Vein endothelial cell (primary cell): ENCODE data around the gene RNF213. TPM values are rescaled to one million over a fixed set of nuclear protein-coding genes. Genes with fewer than 3 reads are reported as not detected.

Source experiments
- small RNA-seq: library from RNA; depleted of rRNA; stranded (forward); fragments of <200 nt; gene quantifications from one replicate; pipeline ENCODE3, GENCODE V24; 2012
- total RNA-seq: library from RNA; depleted of rRNA; stranded (reverse); fragments of >200 nt; gene quantifications from 2 replicates; pipeline ENCODE4 v1.2.3, GENCODE V29; 2012

RNF213 gene
- total RNA-seq = 96.9 and 106 TPM in 2 replicates

DNA sequence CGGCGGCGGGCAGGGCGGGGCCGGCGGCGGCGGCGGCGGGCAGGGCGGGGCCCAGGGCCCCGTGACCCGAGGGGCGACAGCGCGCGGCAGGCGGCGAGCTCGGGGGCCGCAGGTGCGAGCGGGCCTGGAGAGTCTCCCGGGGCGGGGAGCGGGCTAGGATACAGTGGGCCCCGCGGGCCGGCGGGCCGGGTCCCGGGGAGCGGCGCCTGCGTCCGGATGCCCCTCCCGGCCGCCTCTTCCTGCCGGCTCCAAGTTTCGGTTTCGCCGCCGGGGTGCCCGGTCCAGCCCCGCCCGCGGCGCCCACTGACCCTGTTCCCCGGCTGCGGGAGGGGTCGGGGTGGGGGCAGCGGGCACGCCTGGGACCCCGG is at the start of gene RNF213:
RNF213 (plus strand) TSS at position 62 of the 368 bp plus-strand sequence. CDS start 2,830 bp downstream, outside the sequence.

DNA sequence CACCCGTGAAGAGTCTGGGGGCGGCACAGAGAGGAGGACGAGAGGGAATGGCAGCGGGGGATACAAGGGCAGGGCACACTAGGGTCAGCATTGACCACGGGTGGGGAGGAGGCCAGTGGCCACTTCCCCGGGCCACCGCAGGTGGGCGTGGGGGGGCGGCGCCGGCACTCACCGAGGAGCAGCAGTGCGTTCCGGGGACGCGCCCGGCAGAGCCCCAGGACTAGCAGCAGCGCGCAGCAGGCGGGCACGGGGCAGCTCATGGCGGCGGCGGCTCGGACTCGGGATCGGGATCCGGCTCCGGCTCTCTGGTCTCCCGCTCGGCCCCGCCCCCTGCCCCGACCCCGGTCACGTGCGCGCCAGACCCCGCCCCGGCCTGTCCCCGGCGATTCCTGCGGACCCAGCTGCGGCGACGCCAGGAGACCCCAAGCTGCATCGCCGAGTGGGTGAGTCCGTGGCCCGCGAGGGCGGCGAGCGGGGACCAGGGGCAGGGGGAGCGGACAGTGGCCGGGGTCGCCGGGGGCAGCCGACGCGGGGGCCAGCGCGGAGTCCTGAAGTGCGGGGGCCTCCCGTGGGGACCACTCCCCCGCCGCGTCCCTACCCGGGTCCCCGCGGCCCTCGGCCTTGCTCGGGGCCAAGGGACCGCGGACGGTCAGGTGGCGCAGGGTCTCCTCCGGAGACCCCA is 40.5 kb upstream of the RNF213 start, which contains the start of the genes SGSH and SLC26A11:
SGSH (minus strand) TSS at position 280 of the 682 bp plus-strand sequence; CDS start at position 260, 20 bp downstream.
SLC26A11 (plus strand) TSS at position 374 of the 682 bp plus-strand sequence. CDS start 1,134 bp downstream, outside the sequence.

DNA sequence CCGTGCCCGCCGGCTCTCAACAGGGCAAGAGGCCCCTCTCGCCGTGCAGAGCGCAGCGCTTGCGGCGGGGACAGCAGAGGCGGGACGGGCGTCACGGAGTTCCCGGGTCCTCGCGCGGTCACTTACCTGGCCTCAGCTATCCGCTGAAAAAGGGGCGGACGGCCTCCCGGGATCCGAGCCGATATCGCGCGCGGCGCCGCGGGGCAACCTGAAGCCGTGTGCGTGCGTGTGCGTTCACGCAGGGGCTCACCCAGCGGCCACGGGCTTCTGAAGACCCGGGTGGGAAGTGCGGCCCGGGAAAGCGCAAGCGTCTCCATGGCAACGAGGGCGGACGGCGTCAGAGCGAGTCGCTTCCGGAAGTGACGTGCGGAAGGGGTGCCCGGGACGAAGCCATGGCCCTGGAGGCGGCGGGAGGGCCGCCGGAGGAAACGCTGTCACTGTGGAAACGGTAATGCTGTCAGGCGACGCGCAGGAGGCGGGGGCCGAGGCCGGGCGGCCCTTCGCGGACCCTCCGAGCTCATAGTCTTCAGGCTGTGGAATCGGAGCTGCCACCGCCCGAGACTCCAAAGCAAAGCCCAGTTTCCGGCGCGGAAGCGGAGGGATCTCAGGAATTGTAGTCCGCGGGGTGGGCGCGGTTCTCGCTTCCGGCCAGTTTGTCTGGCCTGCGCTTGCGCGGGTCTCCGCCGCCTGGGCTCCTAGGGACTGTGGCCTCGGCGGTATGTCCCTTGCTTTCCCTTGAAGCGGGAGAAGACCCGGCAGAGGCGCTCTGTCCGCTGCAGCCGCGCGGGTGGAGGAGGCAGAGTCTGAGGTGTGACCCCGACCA is 154.4 kb downstream of the RNF213 start, which contains the start of gene ENDOV:
ENDOV (plus strand) TSS at position 365 of the 823 bp plus-strand sequence; CDS start at position 393, 28 bp downstream.

Small RNA genes within 50 kb of the gene (small RNA-seq; reads per million reads assigned to genes)
- not detected for gene MIR4730

Other genes with a start within 250 kb of the RNF213 start
- 44.3 and 67.3 TPM in 2 replicates for gene TBC1D16, start 225.0 kb upstream of the RNF213 start, total RNA-seq
- 1.6 and 2.9 TPM in 2 replicates for gene CCDC40, start 224.2 kb upstream of the RNF213 start, total RNA-seq
- gene GAA, start 159.3 kb upstream of the RNF213 start, total RNA-seq = 40.4 and 49.3 TPM in 2 replicates
- 71.9 and 81.8 TPM in 2 replicates for gene EIF4A3, start 113.7 kb upstream of the RNF213 start, total RNA-seq
- 0.10 TPM in 1 of 2 replicates, not detected in the other for gene CARD14, start 90.8 kb upstream of the RNF213 start, total RNA-seq
- gene SGSH, start 40.5 kb upstream of the RNF213 start, total RNA-seq = 25.0 and 33.0 TPM in 2 replicates
- gene SLC26A11, start 40.4 kb upstream of the RNF213 start, total RNA-seq = 14.5 and 18.9 TPM in 2 replicates
- gene ENDOV, start 154.3 kb downstream of the RNF213 start, total RNA-seq = 20.6 and 21.6 TPM in 2 replicates
- under 0.01 and 0.29 TPM in 2 replicates for gene NPTX1, start 215.8 kb downstream of the RNF213 start, total RNA-seq